Kidney (tissue), 14 donors: ENCODE measurements around the gene LSM7. TPM values are rescaled to one million over a fixed set of nuclear protein-coding genes. Genes with fewer than 3 reads are reported as not detected.

Experiments used
- DNase-seq, 5 donors: peaks; one replicate each; pipeline ENCODE4 v3.0.0-alpha.2; 2013 to 2020
- FAIRE-seq: peaks from 2 replicates; lab custom pipeline; 2012; peaks lifted over from hg19 to GRCh38; lab: Jason Lieb, UNC
- H3K27ac ChIP-seq, 2 donors: one replicate each; pipeline ENCODE4 v1.7.0; 2013; ENCODE audit warnings: low read depth in 2 of 2, low read length in 2 of 2, inconsistent platforms in 1 of 2
- H3K27me3 ChIP-seq: one replicate; pipeline ENCODE4 v1.7.1; 2013; ENCODE audit warnings: low read length, inconsistent platforms; ENCODE audit not compliant: control insufficient read depth, insufficient read depth
- H3K36me3 ChIP-seq, 3 donors: one replicate each; pipeline versions ENCODE4 v1.7.0 to v1.7.1; 2013; ENCODE audit warnings: low read length in 3 of 3, control low read depth in 1 of 3, inconsistent platforms in 1 of 3; ENCODE audit not compliant: insufficient read depth in 3 of 3, control insufficient read depth in 2 of 3
- H3K4me1 ChIP-seq, 3 donors: one replicate each; pipeline versions ENCODE4 v1.7.0 to v1.7.1; 2013; ENCODE audit warnings: low read length in 3 of 3, inconsistent platforms in 1 of 3, low read depth in 1 of 3; ENCODE audit not compliant: control insufficient read depth in 2 of 3, insufficient read depth in 2 of 3
- H3K4me3 ChIP-seq, 3 donors: one replicate each; pipeline versions ENCODE4 v1.7.0 to v1.8.1; 2013; ENCODE audit warnings: low read length in 3 of 3, control low read depth in 1 of 3, inconsistent platforms in 1 of 3
- H3K9ac ChIP-seq, 3 donors: one replicate each; pipeline versions ENCODE4 v1.7.0 to v1.7.1; 2013; ENCODE audit warnings: low read length in 3 of 3, control low read depth in 1 of 3, inconsistent platforms in 1 of 3
- H3K9me3 ChIP-seq, 3 donors: one replicate each; pipeline versions ENCODE4 v1.7.0 to v1.7.1; 2013; ENCODE audit warnings: low read length in 3 of 3, control low read depth in 1 of 3, inconsistent platforms in 1 of 3; ENCODE audit not compliant: control insufficient read depth in 2 of 3, insufficient read depth in 1 of 3
- CTCF ChIP-seq: IDR thresholded peaks from 3 replicates; pipeline ENCODE4 v1.5.1; 2012; ENCODE audit warnings: mild to moderate bottlenecking, moderate library complexity, borderline replicate concordance; ENCODE audit not compliant: insufficient read depth; ENCODE audit errors: extremely low read depth
- intact Hi-C: fragments of 100-400 bp; cut with DNase I; formaldehyde crosslinking; loops from one replicate; pipeline ENCODE4 v1.11.1; 2022
- polyA plus RNA-seq: library from polyadenylated mRNA; stranded (reverse); fragments of 350-450 nt; fragmentation: Illumina TruSeq; extraction: RNeasy Lipid Tissue Mini Kit (QIAGEN cat#74804); gene quantifications from one replicate; pipeline ENCODE4 v1.2.3, GENCODE V29; 2014; ENCODE audit warnings: low read depth, low replicate concordance; ENCODE audit not compliant: insufficient read depth
- total RNA-seq: library from RNA; stranded (reverse); fragmentation: NEBNext Ultra II Directional; extraction: Animal tissue kit (Norgen Biotek cat#: 25700); gene quantifications from one replicate; pipeline ENCODE4 v1.2.1, GENCODE V29; 2021
- donor health status: control.
- donor health status: control.
- donor health status: control.
- donor health status: control.
- donor health status: control.
- donor health status: DM: yes; HTN: yes; CAD: no.
- donor health status: Normal renal cell carcinoma (clear cell type).

Gene LSM7
- total and polyA plus RNA-seq, 2 donors from 2014 or later = 54.0 to 160 TPM

GRCh38 chr19:2308114-2308556 is 20.3 kb downstream of the LSM7 start, which contains the start of gene LINGO3:
TSS of gene LINGO3 (minus strand) at chr19:2308154. CDS start at chr19:2291776, 16,378 bp downstream.
- no peak within 1 kb of the TSS for H3K9ac ChIP-seq
- no peak within 1 kb of the TSS for H3K27ac ChIP-seq
- FAIRE-seq = no peak
- H3K4me3 ChIP-seq = no peak within 1 kb of the TSS
- DNase-seq = no peak
- no peaks in the 10 kb centered on the region for H3K9me3 ChIP-seq
- H3K36me3 ChIP-seq = no peaks in the 10 kb centered on the region
- intact Hi-C loops = no loop called here
- no peak for TF ChIP-seq CTCF
- no peaks in the 10 kb centered on the region for H3K4me1 ChIP-seq
- H3K27me3 ChIP-seq = peaks cover 2% of the 10 kb centered on the region

GRCh38 chr19:2307518-2308012 is 20.8 kb downstream of the LSM7 start:
- Histone ChIP-seq H3K27me3 (peaks cover 2% of the 10 kb centered on the region), H3K4me3 (no peak overlapping the region), H3K36me3 (no peaks in the 10 kb centered on the region), H3K9ac (no peak overlapping the region), H3K27ac (no peak overlapping the region), H3K9me3 (no peaks in the 10 kb centered on the region), H3K4me1 (no peaks in the 10 kb centered on the region)
- intact Hi-C loops = no loop called here
- TF ChIP-seq CTCF = no peak
- FAIRE-seq (no peak), DNase-seq (no peak)

DNA sequence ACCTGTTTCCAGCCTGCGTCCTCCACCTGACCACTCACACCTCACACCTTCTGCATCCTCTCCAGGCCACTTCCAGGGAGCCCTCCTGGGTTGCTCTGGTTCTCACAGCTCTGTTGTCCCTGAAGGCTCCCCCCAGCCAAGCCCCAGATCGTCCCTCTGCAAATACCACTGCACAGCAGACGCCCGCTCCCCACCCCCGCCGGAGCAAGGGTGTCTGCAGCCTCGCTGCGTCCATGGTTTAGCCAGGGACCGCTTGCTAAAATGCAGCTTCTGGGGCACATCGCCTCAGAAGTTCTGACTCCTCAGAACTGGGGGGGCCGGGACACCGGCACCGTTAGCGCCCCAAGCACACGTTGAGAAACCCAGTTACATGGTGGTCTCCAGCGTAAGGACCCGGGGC is 21.4 kb downstream of the LSM7 start:
- Histone ChIP-seq H3K4me3 (no peak overlapping the region), H3K9ac (no peak overlapping the region), H3K27ac (no peak overlapping the region), H3K4me1 (peaks cover 0 to 3% (median 0%) of the 10 kb centered on the region in 3 donors), H3K9me3 (no peaks in the 10 kb centered on the region), H3K27me3 (peaks cover 6% of the 10 kb centered on the region), H3K36me3 (no peaks in the 10 kb centered on the region)
- FAIRE-seq (no peak), DNase-seq (no peak)
- TF ChIP-seq CTCF = no peak
- intact Hi-C loops = no loop called here
